ENCODE results near the gene AUH. TPM values are rescaled to one million over a fixed set of nuclear protein-coding genes. Genes with fewer than 3 reads are reported as not detected.
A peak's percentile ranks its signal among the peaks of the same experiment; 100 is the strongest.

Gene AUH
- total and polyA plus RNA-seq, 9 of the 15 experiments (the other 6 are each of a cell fraction or from before 2014, with no cell fraction given) = 3.4 to 29.0 (median 10.1) TPM

- in situ Hi-C loops (cut with MboI) (no loop called here), intact Hi-C loops (cut with micrococcal nuclease) (no loop called here)
- no peak overlapping the region for H3K4me3 ChIP-seq
- no peaks in the 10 kb centered on the region for H3K9me3 ChIP-seq (replicated peaks; ENCODE audit: control insufficient read depth, insufficient read depth, low read depth, low read length)
- DNase-seq (ENCODE audit: extremely low read depth in 1 of 4, low spot score in 3 of 4) = no peak
- H3K79me2 ChIP-seq (ENCODE audit: control insufficient read depth, insufficient read depth, low read length) = no peaks in the 10 kb centered on the region
- H2AFZ ChIP-seq (ENCODE audit: low read depth, low read length) = no peak overlapping the region
- no peak for TF ChIP-seq HNRNPH1 (optimal IDR thresholded peaks at IDR 0.05; ENCODE audit: low read depth, low read length)
- no TSS peak for BruUV-seq (replicated peaks)
- 93% methylated on average over 1 of the region's 1 CpG for WGBS (ENCODE audit: insufficient coverage, low coverage, missing lambda C conversion rate)
- peaks cover 28% of the 10 kb centered on the region; the same call in 2 of the 3 replicates for H3K36me3 ChIP-seq (ENCODE audit: control insufficient read depth, insufficient read depth, low read length)
- H3K4me2 ChIP-seq (ENCODE audit: insufficient read depth, low read length) = no peak overlapping the region
- POLR2A ChIA-PET = interaction anchor here (2.3 kb wide), 1 partner anchor 10 kb away, joined by 6 read pairs; no protein-coding TSS in a partner anchor
- ATAC-seq = no peak
- H4K20me1 ChIP-seq (replicated peaks; ENCODE audit: control insufficient read depth, insufficient read depth, low read length) = no peaks in the 10 kb centered on the region
- FAIRE-seq = no peak
- H3K9me1 ChIP-seq (ENCODE audit: control insufficient read depth, insufficient read depth, low read length) = no peaks in the 10 kb centered on the region
- no peaks in the 10 kb centered on the region for H3K4me1 ChIP-seq (replicated peaks in 1 of 2; ENCODE audit: control insufficient read depth in 2 of 2, insufficient read depth in 2 of 2, low read length in 2 of 2)
- no peak overlapping the region for H3K9ac ChIP-seq (ENCODE audit: insufficient read depth in 1 of 2, low read depth in 2 of 2, low read length in 2 of 2)
- CTCF ChIA-PET (ENCODE audit: low intra/inter-chr PET ratio) = no interaction called here
- no peak overlapping the region for H3K27ac ChIP-seq (ENCODE audit: extremely low read depth, low read depth, low read length)
- no peaks in the 10 kb centered on the region for H3K27me3 ChIP-seq (ENCODE audit: control insufficient read depth in 2 of 2, insufficient read depth in 2 of 2, low read length in 2 of 2)
These were observed 24.9 kb downstream of the AUH start for GRCh38 chr9:91336786-91337185.

- 52% methylated on average over 4 of the region's 4 CpGs for WGBS (ENCODE audit: insufficient coverage, low coverage, missing lambda C conversion rate)
- intact Hi-C loops (cut with micrococcal nuclease) = no loop called here
- Histone ChIP-seq H3K27me3 (ENCODE audit: control insufficient read depth in 2 of 2, insufficient read depth in 2 of 2, low read length in 2 of 2) (no peaks in the 10 kb centered on the region), H3K4me1 (replicated peaks in 1 of 2; ENCODE audit: control insufficient read depth in 2 of 2, insufficient read depth in 2 of 2, low read length in 2 of 2) (no peaks in the 10 kb centered on the region), H3K9me1 (ENCODE audit: control insufficient read depth, insufficient read depth, low read length) (no peaks in the 10 kb centered on the region), H3K79me2 (ENCODE audit: control insufficient read depth, insufficient read depth, low read length) (0 out of 3 replicates have a peak, but pooled peaks cover 3% of the 10 kb centered on the region), H3K9ac (ENCODE audit: insufficient read depth in 1 of 2, low read depth in 2 of 2, low read length in 2 of 2) (no peak overlapping the region), H3K27ac (ENCODE audit: extremely low read depth, low read depth, low read length) (no peak overlapping the region), H3K36me3 (ENCODE audit: control insufficient read depth, insufficient read depth, low read length) (peaks cover 12% of the 10 kb centered on the region), H2AFZ (ENCODE audit: low read depth, low read length) (no peak overlapping the region), H3K4me3 (no peak overlapping the region), H4K20me1 (replicated peaks; ENCODE audit: control insufficient read depth, insufficient read depth, low read length) (no peaks in the 10 kb centered on the region), H3K9me3 (replicated peaks; ENCODE audit: control insufficient read depth, insufficient read depth, low read depth, low read length) (peaks cover 5% of the 10 kb centered on the region; the same call in 1 of the 2 replicates), H3K4me2 (ENCODE audit: insufficient read depth, low read length) (no peak overlapping the region)
- DNase-seq (ENCODE audit: extremely low read depth in 1 of 4, low spot score in 3 of 4) (peak in 1 of 4 experiments; percentile 6), ATAC-seq (no peak), FAIRE-seq (no peak)
- no TSS peak for BruUV-seq (replicated peaks)
- CTCF ChIA-PET (ENCODE audit: low intra/inter-chr PET ratio) = no interaction called here
- TF ChIP-seq ATF3 (IDR thresholded peaks at IDR 0.05) = peak; percentile 52
- no peak for TF ChIP-seq ATF3 (CRISPR knock-in tag; conservative IDR thresholded peaks at IDR 0.05)
- TF ChIP-seq ZNF124 (CRISPR knock-in tag; IDR thresholded peaks at IDR 0.05) = no peak
- no peak for TF ChIP-seq BRD9 (IDR thresholded peaks at IDR 0.05; ENCODE audit: low read depth, partially characterized antibody)
- POLR2A ChIA-PET = no interaction called here
- in situ Hi-C loops (cut with MboI) = no loop called here
These were observed 27.7 kb downstream of the AUH start for GRCh38 chr9:91334053-91334452.

All from K562 (cell line).